ENCODE measurements around the gene STX7. TPM values are rescaled to one million over a fixed set of nuclear protein-coding genes. Genes with fewer than 3 reads are reported as not detected.

Gene STX7
- total and polyA plus RNA-seq, 7 donors, result 12.6 to 38.1 (median 26.2) TPM

DNA sequence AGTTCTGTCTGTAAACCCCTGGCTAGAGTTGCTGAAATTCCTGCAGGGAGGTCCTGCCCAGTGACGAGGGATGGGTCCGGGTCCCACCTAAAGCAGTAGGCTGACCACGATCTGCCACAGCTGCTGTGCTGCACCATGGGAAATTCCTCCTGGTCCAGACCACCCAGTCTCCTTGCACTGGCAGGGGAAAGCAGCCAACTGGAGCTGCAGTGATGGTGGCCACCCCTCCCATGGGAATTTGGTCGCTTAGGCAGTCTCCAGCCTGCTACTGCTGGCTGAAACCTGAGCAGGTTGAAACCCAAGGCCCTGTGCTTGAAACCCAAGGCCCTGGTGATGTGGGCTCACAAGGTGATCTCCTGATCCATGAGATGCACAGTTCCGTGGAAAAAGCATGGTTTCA lies 87.7 kb downstream of the STX7 start:
- 38 to 46% (median 44%) methylated on average over 5 of the region's 5 CpGs for WGBS, 3 donors
- no peak for ATAC-seq
- no peak overlapping the region for H3K27ac ChIP-seq
- no peak overlapping the region for H3K4me3 ChIP-seq
- H3K36me3 ChIP-seq (ENCODE audit: insufficient read depth in 1 of 2, low read depth in 1 of 2), result no peaks in the 10 kb centered on the region
- no peaks in the 10 kb centered on the region for H3K9me3 ChIP-seq
- H3K4me1 ChIP-seq, result no peaks in the 10 kb centered on the region
- DNase-seq, result no peak
- TF ChIP-seq CTCF (IDR thresholded peaks at IDR 0.05), result no peak
- intact Hi-C loops (cut with DNase I), result no loop called here
- no peaks in the 10 kb centered on the region for H3K27me3 ChIP-seq (ENCODE audit: insufficient read depth in 3 of 3, low read length in 2 of 3)

DNA sequence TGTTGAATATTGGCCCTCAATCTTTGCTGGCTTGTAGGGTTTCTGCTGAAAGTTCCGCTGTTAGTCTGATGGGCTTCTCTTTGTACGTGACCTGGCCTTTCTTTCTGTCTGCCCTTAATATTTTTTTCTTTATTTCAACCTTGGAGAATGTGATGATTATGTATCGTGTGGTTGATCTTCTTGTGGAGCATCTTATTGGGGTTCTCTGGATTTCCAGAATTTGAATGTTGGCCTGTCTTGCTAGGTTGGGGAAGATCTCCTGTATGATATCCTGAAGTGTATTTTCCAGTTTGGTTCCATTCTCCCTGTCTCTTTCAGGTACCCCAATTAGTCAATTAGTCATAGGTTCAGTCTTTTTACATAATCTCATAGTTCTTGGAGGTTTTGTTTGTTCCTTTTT lies 89.1 kb downstream of the STX7 start:
- DNase-seq, result no peak
- no peak overlapping the region for H3K27ac ChIP-seq
- H3K4me1 ChIP-seq, result no peaks in the 10 kb centered on the region
- WGBS, 3 donors, result 90 to 98% (median 92%) methylated on average over 3 of the region's 3 CpGs
- intact Hi-C loops (cut with DNase I), result no loop called here
- ATAC-seq, result no peak
- H3K4me3 ChIP-seq, result no peak overlapping the region
- H3K9me3 ChIP-seq, result no peaks in the 10 kb centered on the region
- no peak for TF ChIP-seq CTCF (IDR thresholded peaks at IDR 0.05)
- H3K36me3 ChIP-seq (ENCODE audit: insufficient read depth in 1 of 2, low read depth in 1 of 2), result no peaks in the 10 kb centered on the region
- no peaks in the 10 kb centered on the region for H3K27me3 ChIP-seq (ENCODE audit: insufficient read depth in 3 of 3, low read length in 2 of 3)

GRCh38 chr6:132418235-132418965 lies 94.5 kb downstream of the STX7 start:
- H3K4me1 ChIP-seq, result no peaks in the 10 kb centered on the region
- peaks cover 6% of the 10 kb centered on the region for H3K9me3 ChIP-seq
- DNase-seq (no peak), ATAC-seq (no peak)
- H3K36me3 ChIP-seq (ENCODE audit: insufficient read depth in 1 of 2, low read depth in 1 of 2), result no peaks in the 10 kb centered on the region
- WGBS, 3 donors, result 86 to 92% (median 90%) methylated on average over 6 of the region's 6 CpGs
- no peak for TF ChIP-seq CTCF (IDR thresholded peaks at IDR 0.05)
- no peak overlapping the region for H3K4me3 ChIP-seq
- intact Hi-C loops (cut with DNase I), result no loop called here
- H3K27me3 ChIP-seq (ENCODE audit: insufficient read depth in 3 of 3, low read length in 2 of 3), result no peaks in the 10 kb centered on the region
- no peak overlapping the region for H3K27ac ChIP-seq

GRCh38 chr6:132414761-132415160 lies 98.2 kb downstream of the STX7 start:
- Histone ChIP-seq H3K36me3 (ENCODE audit: insufficient read depth in 1 of 2, low read depth in 1 of 2) (no peaks in the 10 kb centered on the region), H3K27ac (no peak overlapping the region), H3K4me3 (no peak overlapping the region), H3K9me3 (peaks cover 6% of the 10 kb centered on the region), H3K4me1 (no peaks in the 10 kb centered on the region), H3K27me3 (ENCODE audit: insufficient read depth in 3 of 3, low read length in 2 of 3) (no peaks in the 10 kb centered on the region)
- WGBS, 3 donors, result 63 to 79% (median 78%) methylated on average over 5 of the region's 5 CpGs
- ATAC-seq, result no peak
- intact Hi-C loops (cut with DNase I), result no loop called here
- DNase-seq, result no peak
- TF ChIP-seq CTCF (IDR thresholded peaks at IDR 0.05), result no peak

DNA sequence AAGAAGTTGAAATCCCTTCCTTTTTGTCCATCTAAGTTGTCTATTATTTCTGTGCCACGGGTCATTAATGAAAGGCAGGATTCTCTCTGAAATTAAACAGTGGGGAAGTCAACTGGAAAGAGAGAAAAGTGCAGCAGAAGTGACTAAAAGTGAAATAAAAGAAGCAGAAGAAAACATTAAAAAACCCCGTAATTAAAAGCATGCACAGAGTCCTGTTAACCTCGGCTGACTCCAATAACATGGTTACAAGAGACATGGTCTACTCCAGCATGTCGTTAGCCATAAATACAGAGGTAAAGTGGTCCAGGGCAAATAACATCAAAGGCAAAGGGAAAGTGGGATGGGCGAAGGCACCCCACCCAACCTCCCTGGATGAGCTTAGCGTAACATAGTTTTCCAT lies 98.6 kb downstream of the STX7 start:
- no peak overlapping the region for H3K27ac ChIP-seq
- no peak for TF ChIP-seq CTCF (IDR thresholded peaks at IDR 0.05)
- H3K4me1 ChIP-seq, result no peaks in the 10 kb centered on the region
- H3K27me3 ChIP-seq (ENCODE audit: insufficient read depth in 3 of 3, low read length in 2 of 3), result no peaks in the 10 kb centered on the region
- DNase-seq (no peak), ATAC-seq (no peak)
- H3K36me3 ChIP-seq (ENCODE audit: insufficient read depth in 1 of 2, low read depth in 1 of 2), result no peaks in the 10 kb centered on the region
- no peak overlapping the region for H3K4me3 ChIP-seq
- intact Hi-C loops (cut with DNase I), result no loop called here
- H3K9me3 ChIP-seq, result peaks cover 6% of the 10 kb centered on the region
- WGBS, 3 donors, result 55 to 64% (median 57%) methylated on average over 6 of the region's 6 CpGs

Measured in psoas muscle (tissue), 8 donors.